NB4 (cell line): Measurements from ENCODE around the gene ELL.

Experiments
- DNase-seq: peaks from one replicate; pipeline ENCODE4 v3.0.0; 2010; ENCODE audit warnings: low read depth
- H3K4me3 ChIP-seq: one replicate; pipeline ENCODE4 v1.5.1; 2011; ENCODE audit warnings: mild to moderate bottlenecking, low read depth, low read length, moderate library complexity
- CTCF ChIP-seq: IDR thresholded peaks from one replicate; pipeline ENCODE4 v1.5.1; 2012; ENCODE audit warnings: low read depth, low read length
- MAX ChIP-seq: IDR thresholded peaks from 2 replicates; pipeline ENCODE4 v1.6.1; 2011; ENCODE audit warnings: low read depth, low read length
- MYC ChIP-seq: IDR thresholded peaks from 2 replicates; pipeline ENCODE4 v1.6.1; 2011; ENCODE audit warnings: low read depth, low read length
- POLR2A ChIP-seq: IDR thresholded peaks from 2 replicates; pipeline ENCODE4 v1.6.1; 2011; ENCODE audit warnings: mild to moderate bottlenecking; ENCODE audit not compliant: insufficient read length; ENCODE audit errors: extremely low read depth

ELL gene

GRCh38 chr19:18424122-18424889 is 97.6 kb downstream of the ELL start:
- TF ChIP-seq MAX (no peak), CTCF (no peak), POLR2A (no peak), MYC (no peak)
- H3K4me3 ChIP-seq: no peak overlapping the region
- no peak for DNase-seq

GRCh38 chr19:18423258-18424020 is 98.4 kb downstream of the ELL start:
- no peak overlapping the region for H3K4me3 ChIP-seq
- no peak for DNase-seq
- no peak for TF ChIP-seq MYC
- no peak for TF ChIP-seq MAX
- TF ChIP-seq POLR2A: no peak
- TF ChIP-seq CTCF: no peak

GRCh38 chr19:18422530-18423191 is 99.2 kb downstream of the ELL start:
- no peak for TF ChIP-seq MAX
- TF ChIP-seq POLR2A: no peak
- no peak for TF ChIP-seq CTCF
- no peak for TF ChIP-seq MYC
- no peak for DNase-seq
- no peak overlapping the region for H3K4me3 ChIP-seq

GRCh38 chr19:18421371-18421959 is 100.4 kb downstream of the ELL start:
- no peak for TF ChIP-seq MYC
- no peak for TF ChIP-seq CTCF
- no peak for TF ChIP-seq MAX
- TF ChIP-seq POLR2A: no peak
- DNase-seq: no peak
- H3K4me3 ChIP-seq: no peak overlapping the region

GRCh38 chr19:18420930-18421329 is 100.9 kb downstream of the ELL start:
- no peak overlapping the region for H3K4me3 ChIP-seq
- TF ChIP-seq MYC: no peak
- TF ChIP-seq MAX: no peak
- TF ChIP-seq CTCF: no peak
- no peak for TF ChIP-seq POLR2A
- no peak for DNase-seq
